Testis (tissue), 2 donors: ENCODE measurements around the gene SIK3.

Source experiments
- CTCF ChIP-seq, 3 experiments: fragments of 450-650 bp in 2 of 3; fragments of 200-600 bp in 1 of 3; sonication (generic) in 1 of 3; IDR thresholded peaks; one replicate each; pipeline ENCODE4 v1.5.1; 2016 to 2019; ENCODE audit warnings: antibody characterized with exemption in 3 of 3, mild to moderate bottlenecking in 2 of 3, moderate library complexity in 1 of 3
- POLR2A ChIP-seq: fragments of 450-650 bp; IDR thresholded peaks from one replicate; pipeline ENCODE4 v1.6.1; 2017; ENCODE audit warnings: antibody characterized with exemption, mild to moderate bottlenecking, moderate library complexity

DNA sequence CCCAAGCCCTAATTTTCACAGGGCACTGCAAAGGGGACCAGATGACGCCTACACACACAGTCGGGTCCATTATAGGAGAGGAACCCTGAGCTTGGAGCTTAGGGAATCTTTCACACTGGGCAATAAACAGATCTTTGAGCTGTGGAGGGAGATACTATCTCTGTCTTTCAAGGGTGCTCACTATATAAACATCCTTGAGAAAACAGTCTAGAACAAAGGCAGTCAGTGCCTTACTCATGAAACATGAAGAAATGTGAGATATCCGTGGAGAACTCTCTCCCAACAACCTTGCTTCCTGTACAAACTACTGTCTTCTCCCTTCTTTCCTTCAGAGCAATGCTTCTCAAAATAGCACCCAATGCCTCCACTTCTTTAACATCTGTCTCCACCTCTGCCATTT is 151.8 kb downstream of the SIK3 start:
- no peak for TF ChIP-seq CTCF (IDR thresholded peaks at IDR 0.05)
- TF ChIP-seq POLR2A = no peak
